Uterus (tissue), 4 donors: ENCODE results near the gene NFIA. TPM values are rescaled to one million over a fixed set of nuclear protein-coding genes. Genes with fewer than 3 reads are reported as not detected.
A peak's percentile ranks its signal among the peaks of the same experiment; 100 is the strongest.

Experiments
- DNase-seq, 2 donors: peaks; one replicate each; pipeline ENCODE4 v3.0.0-alpha.2; 2019 to 2020
- H3K27ac ChIP-seq, 2 donors: fragments of 200-600 bp; sonication (generic); 1 replicate in 1 of 2; 2 replicates in 1 of 2; pipeline ENCODE4 v1.5.1; 2016 to 2018
- H3K27me3 ChIP-seq, 2 donors: fragments of 200-600 bp; sonication (generic); one replicate each; pipeline ENCODE4 v1.5.1; 2018 to 2019; ENCODE audit warnings: control low read depth in 1 of 2
- H3K36me3 ChIP-seq, 2 donors: fragments of 200-600 bp; sonication (generic); one replicate each; pipeline ENCODE4 v1.5.1; 2019; ENCODE audit warnings: control low read depth in 1 of 2
- H3K4me1 ChIP-seq, 2 donors: fragments of 200-600 bp; sonication (generic); one replicate each; pipeline ENCODE4 v1.5.1; 2018 to 2019; ENCODE audit warnings: control low read depth in 1 of 2
- H3K4me3 ChIP-seq, 2 donors: fragments of 200-600 bp; sonication (generic); 1 replicate in 1 of 2; 2 replicates in 1 of 2; pipeline ENCODE4 v1.5.1; 2018 to 2019; ENCODE audit warnings: mild to moderate bottlenecking in 1 of 2
- H3K9me3 ChIP-seq, 2 donors: fragments of 200-600 bp; sonication (generic); one replicate each; pipeline ENCODE4 v1.5.1; 2019; ENCODE audit warnings: control low read depth in 1 of 2
- CTCF ChIP-seq, 4 experiments: fragments of 200-600 bp in 2 of 4; fragments of 450-650 bp in 2 of 4; sonication (generic) in 2 of 4; IDR thresholded peaks; one replicate each; pipeline ENCODE4 v1.5.1; 2016 to 2019; ENCODE audit warnings: antibody characterized with exemption in 4 of 4, mild to moderate bottlenecking in 2 of 4, moderate library complexity in 1 of 4
- POLR2A ChIP-seq, 2 donors: fragments of 450-650 bp; IDR thresholded peaks; one replicate each; pipeline ENCODE4 v1.6.1; 2016; ENCODE audit warnings: antibody characterized with exemption in 2 of 2, mild to moderate bottlenecking in 1 of 2, moderate library complexity in 1 of 2
- intact Hi-C: fragments of 100-400 bp; cut with DNase I; formaldehyde crosslinking; loops from one replicate; pipeline ENCODE4 v1.15.1; 2023; ENCODE audit warnings: low total_unique reads
- total RNA-seq, 4 donors: library from RNA; depleted of rRNA in 3 of 4; stranded (reverse); fragments of >200 nt in 3 of 4; gene quantifications; one replicate each; pipeline versions ENCODE4 v1.1.0 to v1.2.4, GENCODE V29; 2014 to 2023
- donor health status: DM: yes; HTN: yes; CAD: no.

The NFIA gene
- total RNA-seq, 4 donors from 2014 or later = 49.2 to 116 (median 64.9) TPM

GRCh38 chr1:61486783-61487536 lies 404.6 kb downstream of the NFIA start:
- Histone ChIP-seq H3K36me3 (no peaks in the 10 kb centered on the region), H3K4me3 (no peak overlapping the region), H3K4me1 (peaks cover 4% of the 10 kb centered on the region in 2 donors), H3K27ac (no peak overlapping the region), H3K9me3 (no peaks in the 10 kb centered on the region), H3K27me3 (no peaks in the 10 kb centered on the region)
- DNase-seq = no peak
- no peak for TF ChIP-seq CTCF (IDR thresholded peaks at IDR 0.05)
- no peak for TF ChIP-seq POLR2A (IDR thresholded peaks at IDR 0.05)
- intact Hi-C loops = no loop called here

- Histone ChIP-seq H3K36me3 (no peaks in the 10 kb centered on the region), H3K9me3 (no peaks in the 10 kb centered on the region), H3K4me1 (peaks cover 4% of the 10 kb centered on the region in 2 donors), H3K27ac (no peak overlapping the region), H3K27me3 (no peaks in the 10 kb centered on the region), H3K4me3 (no peak overlapping the region)
- DNase-seq = no peak
- intact Hi-C loops = no loop called here
- TF ChIP-seq CTCF (IDR thresholded peaks at IDR 0.05) (no peak), POLR2A (IDR thresholded peaks at IDR 0.05) (no peak)
Observed at GRCh38 chr1:61487801-61488200, 405.4 kb downstream of the NFIA start.

- no peak for TF ChIP-seq POLR2A (IDR thresholded peaks at IDR 0.05)
- TF ChIP-seq CTCF (IDR thresholded peaks at IDR 0.05) = no peak
- Histone ChIP-seq H3K4me3 (no peak overlapping the region), H3K9me3 (no peaks in the 10 kb centered on the region), H3K27ac (peak overlapping the region; percentile 22 to 63), H3K36me3 (no peaks in the 10 kb centered on the region), H3K27me3 (no peaks in the 10 kb centered on the region), H3K4me1 (peaks cover 4% of the 10 kb centered on the region in 2 donors)
- intact Hi-C loops = no loop called here
- peak in 1 of 2 donors; percentile 63 for DNase-seq
Observed at GRCh38 chr1:61490924-61491323, 408.6 kb downstream of the NFIA start.

GRCh38 chr1:61491497-61491896 lies 409.1 kb downstream of the NFIA start:
- intact Hi-C loops = no loop called here
- H3K4me1 ChIP-seq = peaks cover 4% of the 10 kb centered on the region in 2 donors
- DNase-seq = peak; percentile 27 to 41
- H3K36me3 ChIP-seq = no peaks in the 10 kb centered on the region
- no peaks in the 10 kb centered on the region for H3K27me3 ChIP-seq
- H3K27ac ChIP-seq = peak overlapping the region in 1 of 2 donors; percentile 63
- TF ChIP-seq POLR2A (IDR thresholded peaks at IDR 0.05) (no peak), CTCF (IDR thresholded peaks at IDR 0.05) (no peak)
- no peaks in the 10 kb centered on the region for H3K9me3 ChIP-seq
- no peak overlapping the region for H3K4me3 ChIP-seq

GRCh38 chr1:61494000-61494399 lies 411.6 kb downstream of the NFIA start:
- intact Hi-C loops = no loop called here
- Histone ChIP-seq H3K27ac (no peak overlapping the region), H3K9me3 (no peaks in the 10 kb centered on the region), H3K36me3 (no peaks in the 10 kb centered on the region), H3K27me3 (no peaks in the 10 kb centered on the region), H3K4me3 (no peak overlapping the region), H3K4me1 (peaks cover 4% of the 10 kb centered on the region in 2 donors)
- TF ChIP-seq CTCF (IDR thresholded peaks at IDR 0.05) (no peak), POLR2A (IDR thresholded peaks at IDR 0.05) (no peak)
- no peak for DNase-seq
